ENCODE data around the gene CIAO2B.

Gene CIAO2B

DNA sequence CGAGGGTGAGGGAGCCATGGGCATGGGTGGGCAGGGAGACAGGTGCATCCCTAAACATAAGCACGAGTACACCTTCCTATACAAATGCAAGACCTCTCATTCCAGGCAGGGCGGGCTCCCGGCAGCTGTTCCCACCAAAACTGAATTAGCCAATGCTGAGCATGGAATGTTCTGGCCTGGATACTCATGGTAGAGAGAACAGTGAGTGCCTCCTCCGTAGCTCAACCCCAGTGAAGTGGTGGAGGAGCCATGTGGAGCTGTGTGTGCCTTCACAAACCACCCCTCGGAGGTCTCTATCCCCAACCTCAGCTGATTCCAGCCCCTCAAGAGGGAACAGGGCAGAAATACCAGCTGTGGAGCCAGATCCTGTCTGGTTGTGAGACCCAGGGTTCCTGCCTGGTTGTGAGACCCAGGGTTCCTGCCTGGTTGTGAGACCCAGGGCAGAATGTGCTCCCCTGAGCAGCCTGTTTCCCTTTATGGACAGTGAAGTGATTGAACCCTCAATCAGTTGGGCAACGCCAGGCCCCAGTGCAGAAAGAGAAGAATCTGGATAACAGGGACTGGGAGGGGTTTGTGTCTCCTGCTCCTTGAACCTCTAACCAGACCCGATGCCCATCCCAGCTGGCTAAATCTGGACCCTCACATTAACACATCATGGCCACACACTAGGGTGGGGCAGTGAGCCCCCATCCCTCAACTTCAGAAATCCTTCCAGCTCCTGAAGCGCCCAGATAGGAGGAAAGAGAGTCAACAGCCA is 13.1 kb downstream of the CIAO2B start:
- DNase-seq (ENCODE audit: low spot score) (no peak), FAIRE-seq (no peak)

DNA sequence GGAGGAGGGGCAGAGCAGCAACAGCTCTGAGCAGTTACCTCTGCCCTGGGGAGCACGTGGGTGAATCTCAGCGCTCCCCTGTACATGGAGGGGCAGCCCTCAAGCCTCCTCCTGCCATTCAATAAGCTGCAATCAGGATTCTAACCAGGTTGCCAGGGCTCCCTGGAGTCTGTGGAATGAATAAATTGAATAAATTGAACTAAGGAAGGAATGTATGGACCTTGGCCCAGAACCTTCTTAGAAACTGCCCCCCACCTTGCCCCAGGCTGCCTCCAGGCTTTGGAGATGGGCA is 14.0 kb downstream of the CIAO2B start:
- DNase-seq (ENCODE audit: low spot score), result no peak
- no peak for FAIRE-seq

DNA sequence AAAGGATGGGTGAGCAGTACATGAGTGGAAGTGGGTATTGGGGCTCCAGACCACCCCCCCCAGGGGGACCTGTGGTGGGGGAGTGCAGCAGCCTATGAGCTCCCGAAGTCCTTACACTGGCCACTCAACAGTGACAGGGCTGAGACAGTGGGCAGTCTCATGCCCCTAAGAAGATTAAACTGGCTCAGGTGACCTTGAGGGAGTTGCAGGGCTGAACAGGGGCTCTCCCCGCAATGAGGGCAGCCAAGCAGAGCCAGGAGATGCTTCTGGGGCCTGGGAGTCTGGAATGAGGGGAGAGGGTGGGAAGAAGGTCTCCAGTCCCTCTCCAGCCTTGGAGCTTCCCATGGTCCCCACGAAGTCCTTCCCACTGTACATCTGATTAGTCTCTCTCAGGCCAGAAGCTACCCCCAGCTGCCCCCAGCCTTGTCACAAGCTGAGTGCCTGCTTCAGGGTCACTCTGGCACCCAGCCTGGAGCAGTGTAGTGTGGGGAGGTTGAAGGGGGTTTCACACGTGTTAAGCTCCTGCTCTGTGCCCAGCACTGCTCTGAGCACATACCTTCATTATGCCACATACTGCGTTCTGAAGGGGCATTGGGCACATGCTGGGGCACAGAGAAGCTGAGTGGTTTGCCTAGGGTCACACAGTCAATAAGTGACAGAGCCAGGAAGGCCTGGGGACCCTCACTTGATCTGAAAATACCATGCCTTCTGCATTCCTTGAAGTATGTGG is 14.5 kb downstream of the CIAO2B start:
- DNase-seq (ENCODE audit: low spot score) (no peak), FAIRE-seq (no peak)

DNA sequence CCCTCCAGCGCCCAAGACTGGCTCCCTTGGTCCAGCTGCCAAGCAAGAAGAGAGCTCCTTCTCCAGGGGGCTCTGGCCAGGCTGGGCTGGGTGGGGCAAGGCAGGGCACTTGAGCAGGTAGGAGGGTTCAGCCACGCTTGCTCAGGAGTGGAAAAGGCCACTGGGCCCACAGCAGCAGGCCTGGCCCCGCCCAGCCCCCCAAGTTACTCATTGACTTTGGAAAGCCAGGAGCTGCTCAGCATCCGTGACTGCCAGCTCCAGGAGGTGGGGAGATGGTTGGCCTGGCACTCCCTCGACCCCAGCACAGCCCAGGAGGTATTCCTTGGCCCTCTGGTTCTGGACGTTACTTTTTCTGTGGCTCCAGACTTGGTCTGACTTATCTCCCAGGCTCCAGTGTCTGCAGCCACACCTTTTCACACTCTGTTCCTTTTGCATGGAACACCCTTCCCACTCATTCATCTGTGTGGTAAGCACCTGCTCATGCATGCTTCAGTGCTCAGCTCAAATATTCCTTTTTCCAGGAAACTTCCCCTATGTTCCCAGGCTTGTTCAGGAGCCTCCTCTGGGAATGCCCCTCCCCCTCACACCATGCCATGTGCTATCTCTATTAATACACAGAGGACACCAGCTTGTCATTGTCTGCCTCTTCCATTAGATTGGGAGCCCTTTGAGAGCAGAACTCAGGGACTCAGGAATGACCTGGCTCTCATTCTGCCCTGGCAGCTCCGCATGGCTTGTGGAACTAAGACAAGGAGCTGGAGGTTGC is 15.2 kb downstream of the CIAO2B start, which contains the start of gene CDH16:
Gene CDH16, minus strand, starts transcription at position 83 of the 766 bp plus-strand sequence. CDS start 820 bp downstream, outside the sequence.
- DNase-seq (ENCODE audit: low spot score) (peak; percentile 88), FAIRE-seq (peak; percentile 93)

DNA sequence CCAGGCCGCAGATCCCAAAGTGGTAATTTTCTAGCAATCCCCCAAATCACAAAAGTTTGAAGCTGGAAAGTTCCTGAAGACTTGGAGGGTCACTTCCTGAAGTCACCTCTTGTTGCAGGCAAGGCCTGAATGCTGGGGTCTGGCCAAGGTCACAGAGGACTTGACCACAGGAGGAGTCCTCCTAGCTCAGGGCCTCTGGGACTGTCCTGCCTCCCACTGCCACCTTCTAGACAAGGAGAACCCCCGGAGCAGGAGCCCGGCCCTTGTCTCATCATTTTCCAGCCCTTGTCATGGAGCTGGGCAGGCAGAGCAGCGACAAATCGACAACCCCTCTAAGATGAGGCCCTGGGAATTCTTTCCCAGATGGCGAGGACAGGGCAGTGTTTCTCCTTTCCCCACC is 15.8 kb downstream of the CIAO2B start:
- FAIRE-seq (no peak), DNase-seq (ENCODE audit: low spot score) (no peak)

DNA sequence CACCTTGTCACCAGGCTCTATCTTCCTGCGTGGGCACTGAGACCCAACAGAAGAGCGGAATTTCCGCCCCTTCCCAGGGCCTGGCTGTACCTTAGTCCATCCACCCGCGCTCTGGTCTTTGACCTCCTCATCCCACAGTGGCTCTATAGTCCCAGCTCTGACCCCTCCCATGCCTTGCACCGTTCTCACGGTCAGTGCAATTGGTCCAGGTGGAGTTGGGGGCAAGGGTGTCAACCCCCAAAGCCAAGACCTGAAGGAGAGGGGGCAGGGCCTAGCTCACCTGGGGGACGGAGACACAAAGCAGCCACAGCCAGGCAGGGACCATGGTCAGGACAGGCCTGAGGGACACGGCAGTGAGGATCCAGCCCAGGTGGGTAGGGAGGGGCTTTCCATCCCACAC is 16.5 kb downstream of the CIAO2B start:
- FAIRE-seq (no peak), DNase-seq (ENCODE audit: low spot score) (no peak)

DNA sequence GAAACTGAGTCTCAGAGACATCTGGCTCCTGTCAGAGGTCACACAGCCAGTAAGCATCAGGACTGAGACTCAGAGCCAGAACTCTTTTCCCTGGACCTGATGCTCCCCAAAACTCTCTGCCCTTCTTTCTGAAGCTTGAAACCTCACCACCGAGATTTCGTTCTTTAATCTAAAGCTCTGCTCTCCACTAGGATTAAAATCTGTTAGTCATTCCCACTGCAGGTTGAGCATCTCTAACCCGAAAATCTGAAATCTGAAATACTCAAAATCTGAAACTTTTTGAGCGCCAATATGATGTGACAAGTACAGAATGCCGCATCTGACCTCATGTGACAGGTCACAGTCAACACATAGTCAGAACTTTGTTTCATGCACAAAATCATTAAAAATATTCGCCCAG is 17.7 kb downstream of the CIAO2B start:
- DNase-seq (ENCODE audit: low spot score), result no peak
- FAIRE-seq, result no peak

DNA sequence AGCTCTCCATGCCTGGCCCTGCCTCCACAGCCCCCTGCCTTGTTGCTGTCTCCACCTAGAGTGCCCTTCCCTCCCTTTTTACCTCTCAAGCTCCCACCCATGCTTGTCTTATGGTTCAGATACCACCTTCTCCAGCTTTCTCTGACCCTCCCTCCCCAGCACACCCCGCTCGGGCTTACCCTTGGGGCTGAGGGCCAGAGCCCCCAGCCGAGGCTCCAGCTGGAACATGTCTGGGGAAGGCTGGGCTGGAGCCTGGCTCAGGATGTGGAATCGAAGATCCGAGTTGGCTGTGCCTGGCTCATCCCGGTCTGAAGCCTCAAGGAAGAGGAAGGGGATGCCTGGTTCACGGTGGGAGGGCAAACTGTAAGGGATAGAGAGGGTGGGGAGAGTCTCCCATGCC is 19.2 kb downstream of the CIAO2B start:
- FAIRE-seq (no peak), DNase-seq (ENCODE audit: low spot score) (no peak)

DNA sequence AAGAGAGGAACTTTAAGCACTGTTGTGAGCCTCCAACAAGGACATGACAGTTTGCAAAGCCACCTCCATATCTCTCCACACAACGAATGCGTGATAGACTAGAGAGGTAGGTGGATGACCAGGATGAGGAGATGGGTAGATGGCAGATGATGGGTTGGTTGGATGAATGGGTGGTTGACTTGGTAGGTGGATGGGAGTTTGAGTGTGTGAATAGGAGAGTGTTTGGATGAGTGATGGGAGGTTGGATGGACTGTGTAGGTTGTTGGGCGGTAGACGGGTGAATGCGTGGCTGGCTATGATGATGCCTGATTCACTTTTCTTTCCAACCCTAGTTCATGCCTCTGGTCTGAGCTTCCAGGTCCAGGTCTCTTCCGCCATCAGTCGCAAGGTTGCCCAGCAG is 19.7 kb downstream of the CIAO2B start:
- DNase-seq (ENCODE audit: low spot score) (no peak), FAIRE-seq (no peak)

DNA sequence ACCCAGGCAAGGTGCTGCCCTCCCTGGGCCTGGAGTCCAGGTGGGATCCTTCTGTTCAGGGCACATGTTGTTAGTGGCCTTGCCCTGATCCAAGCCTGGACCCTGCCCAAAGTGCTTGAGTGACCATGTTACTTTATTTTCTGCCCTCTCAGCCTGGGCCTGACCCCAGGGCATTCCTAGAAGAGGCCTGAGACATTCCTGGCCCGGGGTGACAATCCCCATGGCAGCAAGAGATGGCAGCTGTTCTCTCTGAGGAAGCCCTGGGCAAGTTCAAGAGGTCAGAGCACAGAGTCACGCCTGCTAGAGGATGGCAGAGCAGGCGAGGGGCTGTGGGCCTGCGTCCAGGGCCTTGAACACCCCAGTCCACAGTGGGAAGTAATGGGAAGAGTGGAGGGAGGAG is 20.5 kb downstream of the CIAO2B start:
- FAIRE-seq, result no peak
- DNase-seq (ENCODE audit: low spot score), result no peak

DNA sequence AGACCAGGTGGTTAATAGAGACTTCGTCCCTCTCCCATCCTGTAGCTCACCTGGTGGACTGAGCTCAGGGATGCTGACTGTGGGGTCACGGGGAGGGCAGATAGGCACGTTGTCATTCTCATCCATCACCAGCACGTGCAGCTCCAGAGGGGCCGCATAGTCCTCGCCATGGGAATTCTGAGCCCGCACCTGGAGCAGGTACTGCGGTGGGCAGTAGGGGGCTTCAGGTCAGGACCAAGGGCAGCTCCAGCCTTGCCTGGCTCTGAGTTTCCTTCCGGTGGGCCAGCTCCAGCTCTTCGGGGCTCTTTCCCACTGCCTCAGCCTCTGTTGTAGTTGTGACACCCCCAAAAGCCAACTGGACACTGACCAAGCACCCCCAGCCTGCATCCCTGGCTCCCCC is 21.1 kb downstream of the CIAO2B start:
- FAIRE-seq (no peak), DNase-seq (ENCODE audit: low spot score) (no peak)

DNA sequence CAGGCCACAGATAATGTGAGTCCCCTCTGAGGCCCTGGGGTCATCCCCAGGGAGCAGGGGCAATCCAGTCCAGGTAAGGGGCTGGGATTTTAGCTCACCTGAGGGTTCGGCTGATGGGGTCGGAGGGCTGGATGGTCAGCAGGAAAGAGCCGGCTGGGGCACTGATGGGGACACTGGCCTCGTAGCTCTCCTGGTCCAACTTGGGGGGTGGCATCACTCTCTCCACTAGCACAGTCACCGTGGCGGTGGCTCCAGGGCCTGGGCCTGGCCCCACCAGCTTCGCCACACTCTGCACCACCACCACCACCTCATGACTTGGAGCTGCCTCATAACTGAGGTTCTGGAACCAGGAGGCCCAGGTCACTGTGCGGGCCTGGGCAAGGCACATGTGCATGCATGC is 22.4 kb downstream of the CIAO2B start:
- FAIRE-seq (no peak), DNase-seq (ENCODE audit: low spot score) (no peak)

DNA sequence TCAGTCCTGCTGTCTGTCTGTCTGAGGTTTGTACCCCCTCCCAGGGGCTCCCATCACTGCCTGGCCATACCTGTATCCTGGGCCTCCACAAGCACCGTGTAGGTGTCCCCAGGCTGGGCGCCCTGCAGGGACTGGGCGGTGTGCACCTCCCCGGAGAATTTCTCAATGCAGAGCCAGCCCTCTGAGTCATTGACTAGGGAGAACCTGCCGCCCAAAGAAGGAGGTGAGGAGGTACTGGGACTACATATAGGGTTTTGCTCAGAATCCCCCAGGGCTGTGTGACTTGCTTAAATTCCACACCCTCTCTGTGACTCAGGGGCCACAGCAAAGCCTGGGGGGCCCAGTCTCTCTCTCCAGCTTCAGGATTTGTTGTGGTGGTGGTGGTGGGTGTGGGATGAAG is 23.1 kb downstream of the CIAO2B start:
- no peak for DNase-seq (ENCODE audit: low spot score)
- no peak for FAIRE-seq

DNA sequence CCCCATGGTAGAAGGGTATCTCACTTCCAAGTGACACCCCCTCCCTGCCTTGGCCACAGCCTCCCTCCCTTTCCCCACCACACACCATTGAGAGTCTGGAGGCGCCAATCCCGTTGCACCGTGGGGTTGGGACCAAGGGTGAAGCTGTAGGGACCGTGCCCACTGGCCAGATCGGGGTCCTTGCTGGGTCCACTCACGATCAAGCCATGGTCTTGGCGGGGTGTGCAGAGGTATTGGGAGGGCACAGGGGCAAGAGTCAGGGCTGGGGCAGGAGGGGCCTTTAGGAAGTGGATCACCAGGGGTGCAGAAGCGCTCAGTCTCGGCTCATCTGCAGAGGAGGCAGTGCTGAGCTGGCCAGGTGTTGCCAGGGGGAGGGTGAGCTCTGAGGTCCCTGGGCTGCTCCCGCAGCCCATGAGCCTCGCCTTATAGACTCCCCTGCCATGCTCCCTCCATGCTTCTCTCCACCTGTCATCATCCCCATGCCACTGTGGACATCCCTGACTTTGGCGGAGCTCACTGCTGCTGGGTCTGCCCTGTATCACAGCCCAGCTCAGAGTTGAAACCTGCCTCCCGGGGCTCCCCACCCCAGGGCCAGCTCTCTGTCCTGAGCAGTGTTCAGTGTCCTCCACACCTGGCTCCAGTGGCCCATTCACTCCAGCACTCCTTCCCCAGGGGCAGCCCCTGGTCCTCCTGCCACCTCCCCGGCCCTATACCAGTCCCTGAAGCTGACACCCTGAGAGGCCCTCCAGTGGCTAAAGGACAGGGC is 23.8 kb downstream of the CIAO2B start:
- FAIRE-seq, result no peak
- DNase-seq (ENCODE audit: low spot score), result no peak

DNA sequence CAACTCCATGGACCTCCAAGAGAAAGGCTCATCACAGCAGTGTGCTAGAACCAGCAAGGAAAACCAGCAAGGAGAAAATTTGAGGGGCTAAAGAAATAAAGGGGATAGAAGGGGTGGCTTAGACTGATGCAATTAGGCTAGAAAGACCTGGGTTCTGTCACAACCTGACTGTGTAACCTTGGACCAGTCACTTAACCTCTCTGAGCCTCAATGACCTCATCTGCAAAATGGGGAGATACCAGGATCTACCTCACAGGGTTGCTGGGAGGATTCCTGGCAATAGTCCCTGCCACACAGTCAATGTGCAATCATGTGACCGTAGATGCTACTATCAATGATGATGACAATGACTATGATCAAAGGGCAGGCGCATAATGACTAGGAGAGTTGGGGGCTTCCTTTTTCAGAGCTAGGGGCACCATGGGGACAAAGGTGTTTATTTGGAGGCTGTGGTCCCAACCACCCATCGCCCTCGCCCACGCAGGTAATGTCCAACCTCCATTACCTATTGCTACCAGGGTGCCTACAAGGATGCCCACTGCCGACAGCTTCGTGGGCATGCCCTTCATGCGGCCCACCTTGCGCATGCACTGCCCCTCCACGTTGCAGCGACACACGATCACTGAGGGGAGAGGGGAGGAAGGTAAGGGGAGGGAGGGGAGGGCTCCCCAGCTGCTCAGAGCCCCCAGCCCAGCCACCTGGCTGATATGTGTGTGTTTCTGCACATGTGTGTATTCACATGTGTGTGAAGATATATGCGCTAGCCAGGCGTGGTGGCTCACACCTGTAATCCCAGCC is 25.2 kb downstream of the CIAO2B start:
- FAIRE-seq, result no peak
- no peak for DNase-seq (ENCODE audit: low spot score)

DNA sequence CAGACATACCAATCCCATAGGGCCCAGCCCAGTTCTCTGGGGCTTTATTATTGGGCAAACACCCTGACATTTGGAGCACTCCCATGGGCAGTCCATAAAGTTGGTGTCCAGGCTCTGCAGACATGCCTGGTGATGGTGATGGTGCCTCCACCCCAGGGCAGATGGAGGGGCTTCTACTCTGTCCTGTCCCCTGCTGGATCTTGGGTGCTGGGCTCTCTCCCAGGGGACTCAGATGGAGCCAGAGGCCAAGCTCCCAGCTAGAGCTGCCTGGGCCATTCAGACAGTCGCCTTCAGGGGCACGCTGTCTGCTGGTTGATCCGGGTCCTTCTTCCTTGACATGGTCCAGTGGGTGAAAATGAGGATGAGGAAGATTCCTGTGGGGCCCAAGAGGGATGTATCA is 26.1 kb downstream of the CIAO2B start:
- FAIRE-seq (no peak), DNase-seq (ENCODE audit: low spot score) (no peak)

DNA sequence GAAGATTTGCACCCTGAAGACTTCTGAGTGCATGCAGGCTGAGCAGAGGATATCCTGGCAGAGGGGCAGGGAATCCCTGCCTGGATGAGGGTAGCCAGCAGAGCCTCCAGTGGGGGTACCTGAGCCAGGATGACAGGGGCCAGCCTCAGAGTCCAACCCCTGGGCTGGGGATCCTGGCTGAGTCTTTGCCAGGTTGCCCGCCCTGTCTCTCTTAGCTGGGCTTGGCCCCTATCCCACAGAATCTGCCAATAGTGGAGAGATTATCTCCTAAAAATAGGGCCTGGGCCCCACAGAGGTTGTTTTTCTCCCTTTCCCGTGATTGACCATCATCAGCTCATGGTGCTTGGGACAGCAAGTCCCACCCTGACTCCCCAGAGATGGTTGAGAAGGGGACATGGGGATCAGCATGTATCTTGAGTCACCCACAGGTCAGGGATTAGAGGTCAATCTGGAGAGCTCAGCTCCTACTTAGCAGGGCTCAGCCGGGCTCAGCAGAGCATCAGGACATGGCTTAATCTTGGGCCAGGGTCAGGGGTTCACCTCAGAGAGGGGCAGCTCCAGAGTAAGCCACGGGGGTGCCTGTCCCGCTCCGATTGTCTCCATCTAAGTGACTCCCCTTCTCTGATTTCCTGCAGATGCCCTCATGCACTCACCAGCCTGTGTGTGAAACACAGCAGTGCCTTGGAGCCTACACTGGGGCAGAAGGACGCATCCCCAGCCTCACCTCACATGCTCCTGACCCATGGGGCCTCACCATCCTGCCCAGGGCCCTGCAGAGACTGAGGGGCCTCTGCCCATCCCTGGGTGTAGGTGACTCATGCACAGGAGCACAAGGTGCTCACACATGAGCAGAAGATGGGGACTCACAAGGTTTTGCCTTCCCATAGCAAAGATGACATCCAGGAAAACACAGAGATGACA is 27.0 kb downstream of the CIAO2B start:
- FAIRE-seq, result no peak
- DNase-seq (ENCODE audit: low spot score), result no peak

DNA sequence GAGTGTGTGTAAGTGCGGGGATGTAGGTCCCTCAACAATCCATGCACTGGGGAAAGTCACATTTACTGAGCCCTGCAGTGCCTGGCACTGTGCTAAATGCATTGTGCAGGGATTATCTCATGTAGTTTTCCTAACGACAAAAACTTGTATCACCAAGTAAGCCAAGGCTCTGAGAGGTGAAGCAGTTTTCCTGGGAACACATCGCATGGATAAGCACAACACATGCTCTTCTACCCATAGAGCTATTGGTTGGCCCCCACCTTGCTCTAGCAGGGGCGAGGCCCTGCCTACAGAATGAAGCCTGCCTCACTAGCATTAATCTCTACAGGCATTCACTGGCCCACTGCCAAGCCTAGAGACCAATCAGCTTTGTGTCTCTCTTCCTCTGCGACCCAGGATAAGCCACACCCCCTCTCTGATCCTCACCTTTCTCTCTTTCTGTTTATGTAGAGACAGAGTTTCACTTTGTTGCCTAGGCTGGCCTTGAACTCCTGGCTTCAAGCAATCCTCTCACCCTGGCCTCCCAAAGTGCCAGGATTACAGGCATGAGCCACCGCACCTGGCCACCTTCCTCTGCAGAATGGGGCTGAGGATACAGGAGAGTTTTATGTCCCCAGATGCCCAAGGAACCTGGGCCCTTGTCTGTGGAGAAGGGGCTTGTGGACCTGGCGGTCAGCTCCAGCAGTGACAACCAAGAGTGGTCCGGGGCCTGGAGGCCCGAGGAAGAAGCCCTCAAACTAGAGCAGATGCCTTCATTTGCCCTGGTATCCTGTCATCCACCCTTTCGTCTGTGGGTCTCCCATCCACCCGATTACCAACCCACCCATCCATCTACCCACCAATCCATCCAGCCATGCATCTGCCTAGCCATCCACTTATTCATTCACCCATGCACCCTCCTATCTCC is 28.3 kb downstream of the CIAO2B start:
- FAIRE-seq (no peak), DNase-seq (ENCODE audit: low spot score) (no peak)
